ENCODE results near the gene RASSF8. TPM values are rescaled to one million over a fixed set of nuclear protein-coding genes. Genes with fewer than 3 reads are reported as not detected.

RASSF8 gene
- total RNA-seq, 1 donor from 2014 or later, result 50.5 TPM

DNA sequence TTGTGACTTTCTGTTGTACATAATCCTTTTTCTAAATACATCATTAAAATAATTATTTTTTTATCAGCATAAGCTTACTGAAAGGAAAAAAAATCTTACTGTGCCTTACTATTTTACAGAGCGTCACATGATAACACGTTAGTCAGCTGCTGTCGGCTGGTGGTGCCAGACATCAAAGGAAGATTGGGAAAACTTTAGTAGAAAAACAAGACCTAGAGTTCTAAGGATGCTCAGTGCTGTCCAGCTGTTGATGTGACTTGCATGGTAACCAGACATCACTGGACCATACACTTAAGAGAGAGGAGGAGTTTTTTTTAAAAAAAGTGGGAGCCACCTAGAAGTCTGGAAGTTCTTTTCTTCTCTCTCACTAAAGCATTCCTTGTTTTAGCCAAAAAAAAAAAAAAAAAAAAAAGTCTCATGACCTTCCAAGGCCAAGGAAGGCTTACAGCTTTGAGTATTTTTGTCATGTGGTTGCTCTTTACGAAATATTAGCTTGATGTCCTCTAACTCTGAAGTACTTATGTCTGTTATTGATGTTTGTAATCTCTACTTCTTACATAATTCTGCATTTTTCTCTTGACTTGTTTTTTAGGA, 4.5 kb downstream of the RASSF8 start:
- no peak for DNase-seq (ENCODE audit: low read depth, low spot score)
- no peak overlapping the region for H3K27ac Mint-ChIP-seq (ENCODE audit: unreplicated experiment)
- no peaks in the 10 kb centered on the region for H3K9me3 Mint-ChIP-seq
- no peaks in the 10 kb centered on the region for H3K27me3 Mint-ChIP-seq (ENCODE audit: low read depth)
- peaks cover 60% of the 10 kb centered on the region for H3K4me1 Mint-ChIP-seq
- TF ChIP-seq, protein P1, sequence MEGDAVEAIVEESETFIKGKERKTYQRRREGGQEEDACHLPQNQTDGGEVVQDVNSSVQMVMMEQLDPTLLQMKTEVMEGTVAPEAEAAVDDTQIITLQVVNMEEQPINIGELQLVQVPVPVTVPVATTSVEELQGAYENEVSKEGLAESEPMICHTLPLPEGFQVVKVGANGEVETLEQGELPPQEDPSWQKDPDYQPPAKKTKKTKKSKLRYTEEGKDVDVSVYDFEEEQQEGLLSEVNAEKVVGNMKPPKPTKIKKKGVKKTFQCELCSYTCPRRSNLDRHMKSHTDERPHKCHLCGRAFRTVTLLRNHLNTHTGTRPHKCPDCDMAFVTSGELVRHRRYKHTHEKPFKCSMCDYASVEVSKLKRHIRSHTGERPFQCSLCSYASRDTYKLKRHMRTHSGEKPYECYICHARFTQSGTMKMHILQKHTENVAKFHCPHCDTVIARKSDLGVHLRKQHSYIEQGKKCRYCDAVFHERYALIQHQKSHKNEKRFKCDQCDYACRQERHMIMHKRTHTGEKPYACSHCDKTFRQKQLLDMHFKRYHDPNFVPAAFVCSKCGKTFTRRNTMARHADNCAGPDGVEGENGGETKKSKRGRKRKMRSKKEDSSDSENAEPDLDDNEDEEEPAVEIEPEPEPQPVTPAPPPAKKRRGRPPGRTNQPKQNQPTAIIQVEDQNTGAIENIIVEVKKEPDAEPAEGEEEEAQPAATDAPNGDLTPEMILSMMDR (conservative IDR thresholded peaks at IDR 0.05), result no peak
- peak overlapping the region; percentile 33 for H3K4me3 Mint-ChIP-seq
- H3K36me3 Mint-ChIP-seq (ENCODE audit: low read depth), result peaks cover 4% of the 10 kb centered on the region

GRCh38 chr12:25965682-25966081, 7.2 kb downstream of the RASSF8 start:
- Mint-ChIP-seq H3K4me1 (peaks cover 55% of the 10 kb centered on the region), H3K4me3 (no peak overlapping the region), H3K27ac (ENCODE audit: unreplicated experiment) (no peak overlapping the region)

GRCh38 chr12:25970082-25970481, 11.6 kb downstream of the RASSF8 start:
- Mint-ChIP-seq H3K9me3 (no peaks in the 10 kb centered on the region), H3K27me3 (ENCODE audit: low read depth) (no peaks in the 10 kb centered on the region), H3K27ac (ENCODE audit: unreplicated experiment) (no peak overlapping the region), H3K4me1 (peaks cover 38% of the 10 kb centered on the region), H3K36me3 (ENCODE audit: low read depth) (peaks cover 2% of the 10 kb centered on the region), H3K4me3 (no peak overlapping the region)
- TF ChIP-seq, protein P1 (conservative IDR thresholded peaks at IDR 0.05), result no peak
- no peak for DNase-seq (ENCODE audit: low read depth, low spot score)

More at GRCh38 chr12:25965682-25966081, 7.2 kb downstream of the RASSF8 start:
- DNase-seq (ENCODE audit: low read depth, low spot score), result no peak
- peaks cover 4% of the 10 kb centered on the region for H3K36me3 Mint-ChIP-seq (ENCODE audit: low read depth)
- TF ChIP-seq, protein P1 (conservative IDR thresholded peaks at IDR 0.05), result no peak
- H3K27me3 Mint-ChIP-seq (ENCODE audit: low read depth), result no peaks in the 10 kb centered on the region
- H3K9me3 Mint-ChIP-seq, result no peaks in the 10 kb centered on the region

DNA sequence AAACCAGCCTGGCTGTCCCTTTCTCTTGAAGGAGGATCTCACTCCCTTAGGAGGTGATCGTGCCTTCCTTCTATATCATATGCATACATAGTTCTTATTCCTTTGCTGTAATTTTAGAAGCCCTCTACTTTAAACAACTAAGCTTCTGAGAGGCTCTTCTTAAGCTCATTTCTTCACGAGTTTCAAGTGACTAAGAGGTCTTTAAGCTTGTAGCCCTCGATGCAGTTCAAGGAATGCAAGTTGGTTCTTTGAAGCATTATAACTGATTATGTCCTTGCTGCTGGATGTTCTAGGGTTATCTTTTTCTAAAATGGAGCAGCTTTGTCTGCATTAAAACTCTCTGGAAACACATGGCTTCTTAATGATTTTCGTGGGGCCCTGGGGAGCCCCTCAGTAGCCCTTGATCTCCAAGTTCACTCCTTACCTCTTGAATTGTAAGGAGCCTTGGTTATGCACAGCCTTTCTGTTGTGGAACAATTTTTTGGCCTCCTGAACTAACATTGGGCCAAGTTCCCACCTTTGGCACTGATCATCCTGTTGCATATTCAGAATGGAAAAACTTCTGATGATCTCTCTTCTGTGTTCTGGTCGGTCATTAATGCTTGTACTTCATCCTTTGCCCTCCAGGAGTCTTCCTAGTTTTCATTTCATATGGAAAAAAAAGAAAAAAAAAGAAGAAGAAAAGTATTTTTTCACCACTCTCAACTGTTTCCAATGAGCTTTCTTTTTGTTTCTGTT, 12.6 kb downstream of the RASSF8 start:
- Mint-ChIP-seq H3K4me3 (no peak overlapping the region), H3K9me3 (no peaks in the 10 kb centered on the region), H3K4me1 (peaks cover 43% of the 10 kb centered on the region), H3K27ac (ENCODE audit: unreplicated experiment) (no peak overlapping the region), H3K27me3 (ENCODE audit: low read depth) (no peaks in the 10 kb centered on the region), H3K36me3 (ENCODE audit: low read depth) (no peaks in the 10 kb centered on the region)
- TF ChIP-seq, protein P1 (conservative IDR thresholded peaks at IDR 0.05), result peak; percentile 47
- DNase-seq (ENCODE audit: low read depth, low spot score), result no peak

DNA sequence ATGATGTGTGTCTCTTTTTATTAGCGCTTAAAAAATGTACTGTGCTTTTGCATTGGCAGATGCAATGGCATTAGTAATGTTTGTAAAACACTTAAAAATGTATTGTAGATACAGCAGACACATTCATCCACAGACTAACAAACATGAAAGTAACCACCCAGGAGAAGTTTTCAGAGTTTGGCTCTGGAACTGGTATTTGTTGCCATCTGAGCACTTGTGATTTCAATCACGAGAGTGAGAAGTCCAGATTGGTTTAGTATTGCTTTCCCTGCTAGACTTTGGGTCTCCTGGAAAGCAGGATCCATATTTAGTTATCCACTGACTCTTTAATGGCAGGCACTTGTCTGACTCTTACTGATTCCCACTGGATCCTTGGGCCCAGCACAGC, 13.2 kb downstream of the RASSF8 start:
- Mint-ChIP-seq H3K36me3 (ENCODE audit: low read depth) (no peaks in the 10 kb centered on the region), H3K4me3 (no peak overlapping the region)
- TF ChIP-seq, protein P1 (conservative IDR thresholded peaks at IDR 0.05), result no peak

More for the DNA sequence above, 13.2 kb downstream of the RASSF8 start:
- Mint-ChIP-seq H3K27ac (ENCODE audit: unreplicated experiment) (no peak overlapping the region), H3K9me3 (no peaks in the 10 kb centered on the region), H3K4me1 (peaks cover 43% of the 10 kb centered on the region), H3K27me3 (ENCODE audit: low read depth) (no peaks in the 10 kb centered on the region)
- no peak for DNase-seq (ENCODE audit: low read depth, low spot score)
